HG03571 (cell line): Measurements from ENCODE around the gene NF2.

Experiments
- ATAC-seq: cut with Tn5 transposase; IDR thresholded peaks from one replicate; pipeline ENCODE4 v1.9.1; 2021; ENCODE audit not compliant: unreplicated experiment

NF2 gene

GRCh38 chr22:29661336-29661735 is 57.9 kb downstream of the NF2 start:
- ATAC-seq = no peak

- ATAC-seq = no peak
Observed at GRCh38 chr22:29663180-29663821, 59.9 kb downstream of the NF2 start.

- ATAC-seq = no peak
Observed at GRCh38 chr22:29665486-29665885, 62.1 kb downstream of the NF2 start.

- ATAC-seq = no peak
Observed at GRCh38 chr22:29668673-29669072, 65.2 kb downstream of the NF2 start.

- ATAC-seq = no peak
Observed at GRCh38 chr22:29670626-29671025, 67.2 kb downstream of the NF2 start.

GRCh38 chr22:29673361-29674066 is 70.1 kb downstream of the NF2 start:
- no peak for ATAC-seq

- ATAC-seq = no peak
Observed at GRCh38 chr22:29674121-29674520, 70.7 kb downstream of the NF2 start.

- ATAC-seq = no peak
Observed at GRCh38 chr22:29679316-29679715, 75.9 kb downstream of the NF2 start.

GRCh38 chr22:29683536-29683935 is 80.1 kb downstream of the NF2 start:
- no peak for ATAC-seq

- no peak for ATAC-seq
Observed at GRCh38 chr22:29684244-29684643, 80.8 kb downstream of the NF2 start.

GRCh38 chr22:29689206-29689879 is 85.9 kb downstream of the NF2 start:
- ATAC-seq = no peak

GRCh38 chr22:29689880-29690213 is 86.4 kb downstream of the NF2 start:
- no peak for ATAC-seq

- ATAC-seq = no peak
Observed at GRCh38 chr22:29690476-29690875, 87.0 kb downstream of the NF2 start.

- no peak for ATAC-seq
Observed at GRCh38 chr22:29691636-29692326, 88.3 kb downstream of the NF2 start.

- ATAC-seq = no peak
Observed at GRCh38 chr22:29692327-29692640, 88.9 kb downstream of the NF2 start.

GRCh38 chr22:29693161-29693560 is 89.7 kb downstream of the NF2 start:
- no peak for ATAC-seq

GRCh38 chr22:29693671-29694070 is 90.2 kb downstream of the NF2 start:
- no peak for ATAC-seq

- ATAC-seq = no peak
Observed at GRCh38 chr22:29695129-29695926, 91.9 kb downstream of the NF2 start.

GRCh38 chr22:29697853-29698598 is 94.6 kb downstream of the NF2 start:
- ATAC-seq = no peak

GRCh38 chr22:29700206-29700899 is 96.9 kb downstream of the NF2 start:
- ATAC-seq = no peak
